HG03045 (cell line): ENCODE measurements around the gene CCDC92B.

ENCODE experiments used
- ATAC-seq: cut with Tn5 transposase; IDR thresholded peaks from one replicate; pipeline ENCODE4 v1.9.1; 2021; ENCODE audit warnings: mild to moderate bottlenecking, moderate library complexity; ENCODE audit not compliant: unreplicated experiment

CCDC92B gene

DNA sequence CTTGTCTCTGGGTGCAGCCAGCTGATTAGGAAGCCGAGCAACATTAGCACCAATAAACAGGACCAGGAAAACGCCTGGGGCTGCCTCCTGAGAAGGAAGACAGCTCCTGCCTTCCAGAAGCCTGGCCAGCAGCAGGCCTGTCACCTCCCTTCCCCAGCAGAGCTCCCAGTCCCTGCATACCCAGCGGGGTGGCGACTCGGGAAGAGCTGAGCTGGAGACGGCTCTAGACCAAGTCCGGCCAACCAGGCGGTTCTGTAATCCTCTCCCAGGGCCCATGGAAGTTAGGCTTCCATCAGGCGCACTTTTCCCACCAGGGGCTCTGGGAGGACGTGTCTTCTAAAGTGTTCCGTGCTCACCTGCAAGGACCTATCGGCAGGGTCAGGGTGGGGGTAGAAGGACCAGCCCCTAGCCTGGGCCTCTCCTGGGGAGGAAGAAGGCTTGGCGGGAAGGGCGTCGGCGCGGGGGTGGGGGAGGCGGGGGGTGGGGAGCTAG, 25.9 kb downstream of the CCDC92B start:
- no peak for ATAC-seq

DNA sequence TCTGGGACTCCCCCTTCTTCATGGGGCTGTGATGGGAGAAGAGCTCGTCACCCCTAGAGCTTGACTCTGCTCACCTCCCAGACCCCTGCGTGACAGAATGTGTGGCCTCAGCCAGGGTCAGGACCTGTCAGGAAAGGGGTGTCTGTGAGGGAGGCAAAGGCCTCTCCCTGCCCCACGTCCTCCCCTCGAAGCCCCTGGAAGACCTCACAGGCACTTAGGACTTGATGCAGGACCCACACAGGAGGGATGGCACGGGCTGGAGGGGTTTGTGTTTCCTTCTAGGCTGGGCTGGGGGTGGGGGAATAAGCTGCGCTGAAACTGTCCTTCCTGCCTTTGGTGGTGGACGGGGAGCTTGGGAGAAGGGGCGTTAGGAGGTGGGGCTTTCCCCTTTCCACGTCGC, 26.8 kb downstream of the CCDC92B start:
- no peak for ATAC-seq

DNA sequence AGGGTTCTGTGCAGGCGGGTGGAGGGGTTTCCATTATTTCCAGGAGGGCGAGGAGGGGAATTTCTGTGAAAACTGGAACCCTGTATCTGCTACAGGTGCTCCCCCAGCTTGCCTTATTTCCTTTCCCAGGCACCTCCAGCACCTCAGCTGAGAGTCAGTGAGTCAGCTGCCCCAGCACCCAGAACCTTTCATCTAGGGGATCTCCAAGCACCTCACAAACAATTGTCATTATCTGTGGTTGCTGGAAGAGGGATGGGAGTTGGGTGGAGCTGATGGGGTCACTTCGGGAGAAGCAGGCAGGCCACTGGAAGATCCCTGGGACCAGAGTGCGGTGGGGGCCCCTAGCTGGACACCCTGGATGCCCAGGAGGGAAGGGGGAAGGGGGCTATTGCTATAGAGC, 27.8 kb downstream of the CCDC92B start:
- ATAC-seq = no peak

DNA sequence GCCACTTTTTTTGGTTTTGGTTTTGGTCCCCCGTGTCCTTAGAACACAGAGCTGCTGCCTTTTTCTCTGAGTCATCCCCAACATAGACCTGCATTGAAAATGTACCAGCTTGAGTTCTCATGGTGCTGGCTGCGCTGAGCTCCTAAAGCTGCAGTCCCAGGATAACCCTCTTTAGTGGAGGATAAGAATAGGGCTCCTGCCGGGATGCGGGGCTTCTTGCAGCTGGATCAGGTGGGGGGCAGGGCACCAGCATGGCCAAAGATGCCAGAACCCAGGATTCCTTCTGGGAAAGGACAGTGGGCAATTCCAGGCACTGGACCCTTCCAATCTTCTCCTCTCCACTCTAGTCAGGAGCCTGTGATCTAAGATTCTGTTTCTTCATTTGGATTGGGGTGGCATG, 29.6 kb downstream of the CCDC92B start:
- ATAC-seq = no peak

DNA sequence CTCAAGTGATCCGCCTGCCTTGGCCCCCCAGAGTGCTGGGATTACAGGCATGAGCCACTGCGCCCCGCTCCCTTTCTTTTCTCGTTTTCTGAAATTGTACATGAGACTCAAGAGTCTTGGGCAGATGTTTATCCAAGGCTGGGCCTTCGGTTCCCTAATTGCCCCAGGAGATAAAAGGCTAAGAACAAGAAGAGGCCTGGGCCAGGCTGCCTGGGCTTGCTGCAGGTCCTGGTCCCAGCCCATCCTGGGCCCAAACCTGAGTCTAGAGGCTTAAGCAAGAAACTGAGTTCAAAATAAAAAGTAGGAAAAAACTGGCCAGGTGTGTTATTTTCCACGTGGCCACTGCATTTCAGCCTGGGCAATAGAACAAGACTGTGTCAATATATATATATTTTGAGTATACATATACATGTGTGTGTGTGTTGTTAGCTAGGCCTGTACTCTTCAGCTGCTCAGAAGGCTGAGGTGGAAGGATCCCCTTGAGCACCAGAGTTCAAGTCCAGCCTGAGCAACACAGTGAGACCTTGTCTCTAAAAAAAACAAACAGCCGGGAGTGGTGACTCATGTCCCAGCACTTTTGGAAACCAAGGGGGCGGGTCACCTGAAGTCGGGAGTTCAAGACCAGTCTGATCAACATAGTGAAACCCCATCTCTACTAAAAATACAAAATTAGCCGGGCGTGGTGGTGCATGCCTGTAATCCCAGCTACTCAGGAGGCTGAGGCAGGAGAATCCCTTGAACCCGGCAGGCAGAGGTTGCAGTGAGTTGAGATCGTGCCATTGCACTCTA, 31.1 kb downstream of the CCDC92B start:
- ATAC-seq = no peak

DNA sequence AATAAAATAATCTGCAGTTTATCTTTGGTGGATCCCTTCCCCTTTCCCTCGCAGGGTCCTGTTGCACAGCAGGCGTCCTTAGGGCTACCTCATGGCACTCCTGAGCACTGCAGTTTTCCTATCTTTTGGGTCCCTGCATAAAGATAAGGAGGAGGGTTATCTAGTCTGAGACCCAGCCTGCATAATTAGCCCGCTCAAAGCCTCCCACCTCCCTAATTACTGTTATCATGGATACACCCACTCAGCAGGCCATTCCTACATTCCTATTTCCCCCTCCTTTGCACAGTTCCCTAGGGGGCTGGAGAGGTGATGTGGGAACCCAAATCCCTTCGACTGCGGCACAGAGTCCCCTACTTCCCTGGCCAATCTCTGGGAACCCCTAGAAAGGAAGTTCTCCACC, 32.8 kb downstream of the CCDC92B start:
- no peak for ATAC-seq

DNA sequence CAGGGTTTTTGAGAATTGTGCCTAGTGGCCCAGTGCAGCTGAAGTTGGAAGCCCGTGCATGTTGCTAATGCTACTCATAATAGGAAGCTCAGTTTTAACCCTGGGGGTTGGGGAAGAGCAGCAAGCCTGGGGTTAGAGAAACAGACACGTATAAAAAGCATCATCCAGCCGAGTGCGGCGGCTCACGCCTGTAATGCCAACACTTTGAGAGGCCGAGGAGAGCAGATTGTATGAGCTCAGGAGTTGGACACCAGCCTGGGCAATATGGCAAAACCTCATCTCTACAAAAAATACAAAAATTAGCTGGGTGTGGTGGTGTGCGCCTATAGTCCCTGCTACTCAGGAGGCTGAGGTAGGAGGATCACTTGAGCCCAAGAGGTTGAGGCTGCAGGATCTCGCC, 35.6 kb downstream of the CCDC92B start:
- ATAC-seq = no peak

DNA sequence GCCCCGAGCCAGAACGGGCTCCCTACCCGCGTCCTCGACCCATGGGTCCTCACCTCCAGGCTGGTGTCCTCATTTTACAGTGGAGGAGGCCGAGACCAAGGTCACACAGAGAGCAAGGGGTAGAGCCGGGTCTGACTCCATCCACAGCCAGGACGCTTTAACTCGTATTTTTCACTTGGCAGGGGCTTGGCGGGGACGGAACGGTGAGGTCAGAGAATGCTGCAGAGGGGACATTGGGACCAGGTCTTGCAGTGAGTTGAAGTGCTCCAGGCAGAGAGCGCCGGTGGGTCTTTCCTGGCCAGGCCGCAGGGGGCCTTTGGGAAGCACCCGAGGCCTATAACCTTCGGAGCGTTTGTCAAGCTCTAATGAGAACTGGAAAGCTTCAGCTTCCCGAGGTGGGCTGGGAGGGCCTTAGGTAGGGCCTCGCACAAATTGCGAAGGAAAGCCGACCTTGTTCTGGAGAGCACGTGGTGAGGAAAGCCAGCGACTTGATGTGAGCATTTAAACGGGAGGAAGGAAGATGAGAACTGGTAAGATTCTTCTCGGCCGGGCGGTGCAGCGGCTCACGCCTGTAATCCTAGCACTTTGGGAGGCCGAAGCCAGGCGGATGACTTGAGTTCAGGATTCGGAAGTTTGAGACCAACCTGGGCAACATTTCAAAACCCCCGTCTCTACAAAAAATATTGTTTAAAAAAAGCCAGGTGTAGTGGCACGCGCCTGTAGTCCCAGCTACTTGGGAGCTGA, 37.0 kb downstream of the CCDC92B start:
- no peak for ATAC-seq

DNA sequence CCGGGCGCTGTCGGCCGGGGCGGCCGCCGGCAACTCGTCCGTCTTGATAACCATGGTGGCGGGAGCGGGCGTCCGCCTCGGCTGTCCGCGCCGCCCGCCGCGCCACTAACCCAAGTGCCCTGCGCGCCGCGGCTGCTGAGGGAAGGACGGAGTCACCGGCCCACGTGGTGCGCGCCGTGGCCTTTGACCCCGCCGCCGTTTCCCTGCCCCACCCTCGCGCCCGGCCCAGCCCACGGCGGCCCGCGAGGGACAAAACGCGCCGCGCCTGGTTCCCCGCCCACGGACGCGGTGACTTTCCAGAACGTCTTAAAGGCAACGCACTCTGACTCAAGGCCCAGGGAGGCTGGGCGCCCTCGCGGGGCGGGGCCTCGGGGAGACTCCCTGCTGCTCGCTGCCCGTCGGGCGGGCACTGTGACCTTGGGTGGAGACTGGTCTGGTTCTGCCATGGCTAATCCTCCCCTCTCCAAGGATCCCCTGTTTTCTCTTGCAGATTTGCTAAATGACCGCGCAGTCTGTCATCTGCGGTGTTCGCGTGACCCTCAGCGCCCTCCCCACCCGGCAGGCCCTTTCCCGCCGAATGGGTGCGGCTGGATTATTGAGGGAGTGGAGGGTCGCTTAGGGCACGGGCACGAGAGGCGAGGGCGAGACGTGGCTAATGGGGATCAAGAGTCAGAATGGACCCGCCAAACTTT, 37.7 kb downstream of the CCDC92B start, which contains the start of gene CLUH:
TSS of gene CLUH (minus strand) at position 157 of the 692 bp plus-strand sequence. CDS start at position 54, 103 bp downstream.
- ATAC-seq = peak; percentile 73

DNA sequence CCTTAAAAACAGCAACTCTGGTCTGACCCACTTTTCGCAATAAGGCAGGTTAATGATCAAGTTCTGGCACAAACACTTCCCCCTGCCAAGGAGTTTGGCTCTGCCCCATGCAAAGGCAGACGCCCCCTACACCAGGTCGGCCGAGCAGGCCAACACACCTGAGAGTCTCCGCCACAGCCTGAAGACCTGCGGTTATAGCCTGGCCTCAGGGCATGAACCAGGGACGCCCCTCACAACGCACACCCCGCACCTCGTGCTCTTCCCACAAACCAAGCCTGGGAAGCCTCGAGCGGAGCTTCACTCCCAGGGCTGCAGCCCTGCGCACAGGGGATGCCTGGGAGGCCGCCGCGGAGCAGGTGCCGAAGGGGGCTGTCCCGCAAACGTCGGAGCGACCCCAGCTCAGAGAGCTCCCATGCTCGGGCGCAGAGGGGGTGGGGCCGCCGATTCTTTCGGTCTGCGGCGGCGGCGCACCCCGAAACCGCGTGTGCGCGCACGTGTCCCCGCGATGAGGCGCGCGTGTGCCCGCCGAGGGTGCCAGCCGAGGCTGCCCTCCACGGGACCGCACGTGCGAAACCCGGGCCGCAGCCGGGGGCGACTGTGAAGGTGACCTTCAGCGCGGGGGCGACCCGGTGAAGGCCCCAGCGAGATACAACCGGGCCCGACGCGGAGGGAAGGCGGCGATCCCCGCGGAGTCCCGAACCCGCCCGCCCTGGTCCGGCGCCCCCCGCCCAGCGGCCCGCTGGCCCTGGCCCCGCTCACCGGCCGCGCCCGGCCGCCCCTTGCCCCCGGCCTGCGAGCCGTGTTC, 38.4 kb downstream of the CCDC92B start:
- ATAC-seq = peak; percentile 25

DNA sequence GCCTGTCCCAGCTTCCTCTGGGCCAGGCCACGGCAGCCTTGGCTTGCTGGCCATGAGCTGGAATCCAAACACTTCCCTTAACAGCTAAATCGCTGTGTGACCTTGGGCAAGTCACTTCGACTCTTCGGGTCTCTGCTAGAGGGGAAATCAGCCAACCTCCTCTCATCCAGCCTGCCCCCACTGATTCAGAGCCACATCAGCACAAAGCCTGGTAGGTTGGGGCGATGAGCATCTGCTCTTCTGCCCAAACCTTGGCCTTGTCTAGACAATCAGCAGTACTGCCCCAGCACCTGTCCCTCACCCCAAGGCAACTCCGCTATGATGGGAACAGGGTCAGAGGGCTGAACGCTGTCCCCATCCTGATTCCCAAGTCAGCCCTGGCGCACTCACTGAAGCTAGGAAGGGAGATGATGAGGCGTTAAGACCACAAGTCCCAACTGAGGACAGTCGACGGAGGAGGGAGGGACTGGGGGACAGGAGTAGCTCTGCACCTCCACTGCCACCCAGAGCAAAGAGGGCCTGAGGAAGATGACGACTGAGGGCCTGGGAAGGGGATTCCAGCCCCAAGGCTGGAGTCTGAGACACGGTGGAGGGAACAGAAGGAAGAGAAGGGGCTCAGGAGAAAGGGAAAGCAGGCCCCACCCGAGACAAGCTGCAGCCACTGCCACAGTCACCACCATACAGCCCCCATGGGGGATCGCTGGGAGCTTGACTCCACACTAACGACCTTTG, 39.2 kb downstream of the CCDC92B start:
- ATAC-seq = no peak

DNA sequence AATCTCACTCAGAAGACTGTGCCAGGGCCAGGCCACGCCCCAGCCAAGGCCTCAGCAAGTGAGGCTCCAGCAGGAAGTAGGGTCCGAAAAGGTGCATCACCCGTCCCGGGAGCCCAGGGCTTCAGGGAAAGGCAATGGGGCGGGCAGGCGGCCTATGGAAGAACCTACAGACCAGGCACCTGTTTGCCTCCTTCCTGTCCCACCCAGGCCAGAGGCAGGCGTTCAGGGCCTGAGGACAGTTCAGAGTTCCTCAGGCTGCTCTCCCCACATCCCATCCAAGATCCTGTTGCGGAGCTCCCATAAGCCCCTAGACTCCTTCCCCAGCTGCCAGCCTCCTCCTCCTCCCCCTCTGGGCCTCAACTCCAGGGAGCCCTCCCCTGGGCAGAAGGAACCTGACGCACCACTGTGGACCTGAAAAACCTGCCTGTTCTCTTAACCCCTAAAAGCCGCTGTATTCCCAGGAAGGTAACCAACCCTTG, 40.2 kb downstream of the CCDC92B start:
- ATAC-seq = no peak

DNA sequence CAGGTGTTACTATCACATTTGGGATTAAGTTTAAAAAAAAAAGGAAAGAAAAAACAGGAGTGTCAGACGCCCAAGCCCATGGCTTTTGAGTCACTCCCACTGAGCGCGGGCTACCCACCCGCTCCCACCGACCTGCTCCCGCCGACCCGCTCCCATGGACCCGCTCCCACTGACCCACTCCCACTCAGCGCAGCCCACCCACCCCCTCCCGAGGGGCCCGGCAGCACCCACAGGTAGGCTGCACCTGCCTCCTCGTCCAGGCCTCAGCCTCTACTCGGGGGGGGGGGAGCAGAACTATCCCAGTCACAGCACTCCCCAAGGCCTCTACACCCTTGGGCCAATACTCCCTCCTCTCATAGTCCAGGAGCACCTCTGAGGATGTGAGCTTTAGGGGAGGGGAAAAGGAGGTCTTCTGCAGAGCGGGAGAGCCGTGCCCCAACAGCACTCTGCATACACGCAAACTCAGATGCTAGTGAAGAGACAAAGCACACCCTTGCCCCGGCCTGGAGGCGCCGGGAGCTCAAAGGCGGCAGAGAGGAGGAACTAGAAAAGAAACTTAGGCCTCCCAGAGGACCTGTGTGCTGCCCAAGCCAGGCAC, 40.8 kb downstream of the CCDC92B start:
- no peak for ATAC-seq

DNA sequence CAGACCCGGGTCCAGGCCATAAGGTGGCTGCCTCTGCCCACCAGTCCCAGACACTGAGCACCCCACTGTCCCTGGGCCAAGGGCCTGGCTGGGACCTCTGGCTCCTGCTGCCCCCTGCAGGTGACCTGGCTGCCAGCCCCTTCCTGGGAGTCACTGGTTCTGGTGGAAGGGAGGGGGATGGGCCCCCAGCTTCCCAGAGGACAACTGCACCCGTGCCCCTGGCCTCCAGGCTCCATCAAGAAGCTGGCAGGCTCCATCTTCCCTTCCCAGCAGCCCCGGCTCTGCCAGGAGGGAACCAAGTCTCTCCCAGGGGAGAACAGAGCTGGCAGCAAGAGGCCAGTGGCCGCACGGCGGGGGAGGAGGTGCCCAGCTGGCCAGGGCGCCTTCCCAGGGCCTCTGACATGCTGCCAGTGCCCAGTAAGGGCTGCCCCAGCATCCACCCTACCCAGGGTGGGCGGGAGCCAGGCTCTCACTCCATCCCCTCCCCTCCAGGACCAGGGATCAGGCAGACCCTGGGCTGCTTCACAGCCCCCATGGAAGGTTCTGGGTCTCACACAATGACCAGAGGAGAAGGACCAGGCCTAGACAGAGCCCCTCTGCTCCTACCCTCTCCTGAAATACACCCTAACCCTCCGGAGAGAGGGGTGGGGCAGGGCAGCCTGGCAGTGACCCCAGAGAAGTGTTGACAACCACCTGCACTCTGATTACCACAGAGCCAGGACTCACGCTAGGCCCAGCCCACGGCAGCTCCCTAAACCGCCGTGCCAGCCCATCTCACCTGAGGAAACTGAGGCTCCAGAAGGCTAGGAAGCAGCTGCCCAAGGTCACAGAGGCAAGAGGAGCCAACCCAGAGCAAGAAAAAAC, 41.5 kb downstream of the CCDC92B start:
- no peak for ATAC-seq

DNA sequence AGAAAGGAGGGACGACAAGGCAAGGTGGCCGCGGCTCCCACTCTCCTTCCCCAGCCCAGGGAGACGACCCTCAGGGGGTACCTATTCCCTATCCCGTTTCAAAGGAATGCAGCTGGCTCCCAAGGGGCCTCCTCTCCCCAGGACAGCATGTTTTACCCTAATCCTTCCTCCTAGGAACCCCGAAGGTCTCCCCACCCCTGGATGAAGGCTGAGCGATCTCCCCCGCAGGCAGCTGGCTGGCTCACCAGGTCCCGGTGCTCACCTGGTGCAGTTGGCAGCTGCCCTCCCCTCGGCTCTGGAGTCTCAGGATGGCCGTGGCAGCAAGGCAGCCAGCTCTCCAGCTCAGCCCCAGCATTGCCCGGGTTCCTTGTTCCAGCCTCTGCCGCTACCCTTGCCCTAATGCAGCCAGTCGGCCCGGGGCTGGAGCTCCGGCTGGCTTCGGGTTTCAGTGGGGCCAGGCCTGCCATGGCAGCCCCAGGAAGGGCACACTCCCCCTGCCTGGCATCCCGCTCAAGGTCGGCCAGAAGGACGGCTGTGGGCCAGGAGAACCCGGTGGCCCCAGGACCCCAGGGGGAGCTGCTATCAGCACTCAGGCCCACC, 42.4 kb downstream of the CCDC92B start:
- no peak for ATAC-seq

DNA sequence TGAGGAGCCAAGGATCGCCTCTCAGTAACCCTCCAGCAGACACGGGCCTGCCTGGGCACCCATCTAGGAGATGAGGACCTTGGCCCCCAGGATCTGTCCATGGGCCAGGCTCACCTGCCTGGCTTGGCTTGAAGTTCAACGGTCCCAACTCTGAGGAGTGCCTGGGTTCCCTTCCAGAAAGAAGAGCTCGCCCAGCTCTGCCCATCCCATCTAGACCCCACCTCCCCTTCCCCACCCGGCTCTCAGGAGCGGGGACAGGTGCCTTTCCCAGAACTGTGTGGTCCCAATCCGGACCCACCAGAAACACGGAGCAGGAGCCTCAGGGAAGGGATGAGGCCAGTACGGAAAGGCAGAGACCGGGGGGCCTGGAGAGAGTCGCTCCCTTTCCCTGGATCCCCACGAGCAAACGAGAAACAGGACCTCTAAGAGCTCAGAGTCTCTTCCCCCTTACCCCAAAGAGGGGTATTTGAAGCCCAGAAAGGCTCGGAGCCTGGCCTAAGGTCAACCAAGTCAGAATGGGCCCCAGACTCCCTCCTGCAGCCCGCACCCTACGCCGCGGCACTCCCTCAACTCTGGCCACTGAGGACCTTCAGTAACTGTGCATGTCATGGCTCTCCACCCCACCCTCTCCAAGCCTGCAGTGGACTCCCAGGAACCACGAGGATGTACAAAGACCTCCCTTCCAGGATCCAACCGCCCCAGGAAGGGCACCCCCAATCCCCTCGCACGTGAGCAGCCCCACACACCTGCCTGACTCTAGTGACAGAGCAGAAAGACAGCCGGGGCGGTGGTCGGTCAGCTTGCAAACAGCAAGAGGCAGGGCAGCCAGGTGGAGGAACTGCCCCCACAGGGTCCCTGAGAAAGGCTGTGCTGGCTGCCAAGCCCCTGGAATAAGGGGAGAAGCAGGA, 43.3 kb downstream of the CCDC92B start:
- ATAC-seq = no peak

DNA sequence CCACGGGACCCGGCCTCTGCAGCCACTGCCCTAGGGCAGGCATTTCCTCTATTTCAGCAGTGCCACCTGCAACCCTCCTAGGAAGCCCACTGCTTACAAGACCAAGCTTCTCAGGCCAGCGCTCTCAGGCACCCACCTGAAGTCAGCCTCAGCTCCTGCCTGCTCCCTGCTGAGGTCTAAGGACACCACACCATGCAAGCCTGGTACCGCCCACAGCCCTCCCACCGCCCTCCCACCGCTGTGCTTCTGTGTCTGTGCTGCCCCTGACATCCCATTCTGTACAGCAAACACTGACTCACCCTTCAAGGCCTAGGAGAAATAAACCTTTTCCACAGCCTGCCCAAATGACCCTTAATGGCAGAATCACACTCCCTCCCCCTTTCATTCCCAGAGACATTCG, 44.2 kb downstream of the CCDC92B start:
- ATAC-seq = no peak
